D721Med (cell line): Measurements from ENCODE around the gene TICAM1.

Source experiments
- DNase-seq: peaks from one replicate; pipeline ENCODE4 v3.0.0; 2011; ENCODE audit warnings: low spot score; ENCODE audit not compliant: insufficient read length
- FAIRE-seq: peaks from 2 replicates; lab custom pipeline; 2011; peaks lifted over from hg19 to GRCh38; lab: Jason Lieb, UNC
- CTCF ChIP-seq: IDR thresholded peaks from 2 replicates; pipeline ENCODE4 v1.5.1; 2012; ENCODE audit warnings: mild to moderate bottlenecking, control low read depth; ENCODE audit not compliant: insufficient read depth; ENCODE audit errors: missing control alignments

Gene TICAM1

GRCh38 chr19:4821265-4821664, 10.2 kb downstream of the TICAM1 start:
- no peak for DNase-seq
- FAIRE-seq = no peak
- TF ChIP-seq CTCF = no peak

DNA sequence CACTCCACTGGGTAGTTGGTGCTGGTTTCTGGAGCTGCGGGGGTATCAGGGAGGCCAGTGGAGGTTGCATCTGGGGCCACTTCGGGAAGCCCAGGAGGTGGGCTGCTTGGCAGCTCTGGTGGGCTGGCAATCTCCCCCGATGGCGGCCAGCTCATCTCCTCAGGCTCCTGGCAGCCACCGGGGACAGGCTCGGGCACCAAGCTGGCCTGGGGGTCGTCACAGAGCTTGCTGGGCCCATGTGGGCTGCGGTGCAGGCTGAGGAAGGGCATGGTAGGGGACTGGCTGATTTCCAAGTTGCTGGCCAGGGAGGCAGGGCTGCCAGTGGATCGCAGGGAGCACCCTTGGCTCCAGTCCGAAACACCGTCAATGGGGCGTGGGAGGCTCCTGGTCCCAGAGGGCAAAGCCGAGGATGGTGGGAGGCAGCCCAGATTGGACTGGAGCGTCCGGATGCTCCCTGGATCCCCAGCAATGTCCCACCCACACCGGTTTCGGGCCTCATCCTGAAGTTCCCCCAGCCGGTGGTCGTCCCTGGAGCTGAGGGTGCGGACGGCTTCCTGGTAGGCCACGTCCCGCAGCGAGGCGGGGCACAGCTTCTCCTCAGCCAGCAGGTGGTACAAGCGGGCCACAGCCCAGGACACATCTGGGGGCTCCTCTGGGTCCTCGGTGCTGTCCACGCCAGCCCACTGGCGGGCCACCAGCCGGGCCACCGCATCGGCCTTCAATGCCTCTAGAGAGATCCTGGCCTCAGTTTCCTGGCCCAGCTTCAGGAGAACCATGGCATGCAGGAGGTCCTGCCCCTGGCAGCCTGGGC, 13.8 kb downstream of the TICAM1 start:
- FAIRE-seq = no peak
- DNase-seq = no peak
- TF ChIP-seq CTCF = no peak

DNA sequence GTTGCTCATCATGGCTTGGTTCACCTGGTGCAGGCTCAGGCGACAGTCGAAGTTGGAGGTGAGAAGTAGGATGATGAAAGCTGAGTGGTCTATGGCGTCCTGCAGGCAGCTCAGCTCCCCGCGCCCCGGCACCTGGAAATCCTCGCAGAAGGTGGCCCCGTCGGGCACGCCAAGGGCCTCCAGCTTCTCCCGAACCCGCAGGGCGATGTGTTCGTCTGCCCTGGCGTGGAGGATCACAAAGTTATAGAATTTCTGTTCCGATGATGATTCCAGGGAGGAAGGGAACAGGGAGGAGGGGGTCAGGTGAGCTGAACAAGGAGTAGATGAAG, 14.6 kb downstream of the TICAM1 start:
- DNase-seq = no peak
- TF ChIP-seq CTCF = no peak
- no peak for FAIRE-seq

- no peak for FAIRE-seq
- TF ChIP-seq CTCF = no peak
- DNase-seq = no peak
These were observed 15.1 kb downstream of the TICAM1 start for GRCh38 chr19:4816202-4816949.

GRCh38 chr19:4815426-4816201, 15.9 kb downstream of the TICAM1 start:
- FAIRE-seq (no peak), DNase-seq (peak; percentile 99)
- no peak for TF ChIP-seq CTCF

DNA sequence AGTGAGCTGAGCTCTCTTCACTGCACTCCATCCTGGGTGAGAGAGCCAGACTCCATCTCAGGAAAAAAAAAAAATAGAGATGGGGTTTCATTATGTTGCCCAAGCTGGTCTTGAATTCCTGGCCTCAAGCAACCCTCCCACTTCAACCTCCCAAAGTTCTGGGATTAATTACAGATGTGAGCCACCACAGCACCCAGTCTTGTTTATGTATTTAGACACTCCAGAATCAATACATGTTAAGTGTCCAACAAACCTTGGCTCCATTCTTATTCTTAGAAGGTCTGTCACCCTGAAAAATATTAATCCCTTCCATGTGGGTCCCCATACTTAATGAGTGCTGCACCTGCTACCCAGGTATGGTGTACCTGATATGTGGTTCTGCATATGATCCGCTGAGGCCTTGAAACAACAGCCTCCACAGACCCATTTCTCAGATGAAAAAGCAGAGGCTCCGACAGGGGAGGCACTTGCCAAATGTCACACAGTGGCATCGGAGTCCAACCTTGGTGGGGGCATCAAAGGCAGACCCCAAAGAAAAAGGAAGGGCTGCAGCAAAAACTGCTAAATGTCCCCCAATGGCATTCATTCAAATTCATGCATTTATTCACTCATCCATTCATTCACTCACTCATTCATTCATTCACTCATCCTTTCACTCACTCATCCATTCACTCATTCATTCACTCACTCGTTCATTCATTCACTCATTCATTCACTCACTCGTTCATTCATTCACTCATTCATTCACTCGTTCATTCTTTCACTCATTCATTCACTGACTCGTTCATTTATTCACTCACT, 16.7 kb downstream of the TICAM1 start:
- no peak for TF ChIP-seq CTCF
- DNase-seq (no peak), FAIRE-seq (peak; percentile 46)
